ENCODE results near the gene NDUFB7.
"Not testable (repeated sequence)": the region's sequence is repeated elsewhere in the genome, so short reads cannot be mapped to it uniquely, and the experiment has no call there.

The NDUFB7 gene

GRCh38 chr19:14612657-14613056 is 40.8 kb upstream of the NDUFB7 start:
- peaks cover 79% of the 10 kb centered on the region for H3K9me3 Mint-ChIP-seq
- no peaks in the 10 kb centered on the region for H3K36me3 Mint-ChIP-seq (ENCODE audit: low read depth)
- peaks cover 4% of the 10 kb centered on the region for H3K27me3 Mint-ChIP-seq (ENCODE audit: low read depth, poor library complexity)
- TF ChIP-seq CTCF (IDR thresholded peaks at IDR 0.05) = no peak
- H3K4me3 Mint-ChIP-seq = no peak overlapping the region
- no peaks in the 10 kb centered on the region for H3K4me1 Mint-ChIP-seq
- DNase-seq = no peak
- no peak overlapping the region for H3K27ac Mint-ChIP-seq

GRCh38 chr19:14612242-14612641 is 40.4 kb upstream of the NDUFB7 start:
- H3K4me3 Mint-ChIP-seq; H3K27ac Mint-ChIP-seq; H3K27me3 Mint-ChIP-seq (ENCODE audit: low read depth, poor library complexity); H3K4me1 Mint-ChIP-seq; H3K36me3 Mint-ChIP-seq (ENCODE audit: low read depth); DNase-seq: not testable (repeated sequence)
- peaks cover 75% of the 10 kb centered on the region for H3K9me3 Mint-ChIP-seq

- Mint-ChIP-seq H3K27me3 (ENCODE audit: low read depth, poor library complexity) (peaks cover 7% of the 10 kb centered on the region), H3K27ac (no peak overlapping the region), H3K36me3 (ENCODE audit: low read depth) (no peaks in the 10 kb centered on the region), H3K9me3 (peaks cover 73% of the 10 kb centered on the region), H3K4me1 (no peaks in the 10 kb centered on the region), H3K4me3 (no peak overlapping the region)
- DNase-seq = no peak
- TF ChIP-seq CTCF (IDR thresholded peaks at IDR 0.05) = no peak
Measured at GRCh38 chr19:14611051-14611450, 39.2 kb upstream of the NDUFB7 start.

GRCh38 chr19:14606627-14607026 is 34.8 kb upstream of the NDUFB7 start:
- Mint-ChIP-seq H3K27ac (no peak overlapping the region), H3K4me3 (no peak overlapping the region), H3K4me1 (no peaks in the 10 kb centered on the region), H3K9me3 (peaks cover 76% of the 10 kb centered on the region), H3K27me3 (ENCODE audit: low read depth, poor library complexity) (peaks cover 18% of the 10 kb centered on the region), H3K36me3 (ENCODE audit: low read depth) (no peaks in the 10 kb centered on the region)
- no peak for DNase-seq
- TF ChIP-seq CTCF (IDR thresholded peaks at IDR 0.05) = no peak

- Mint-ChIP-seq H3K9me3 (peaks cover 69% of the 10 kb centered on the region), H3K4me1 (no peaks in the 10 kb centered on the region)
- TF ChIP-seq CTCF (IDR thresholded peaks at IDR 0.05) = no peak
Measured at GRCh38 chr19:14603990-14604387, 32.1 kb upstream of the NDUFB7 start.

GRCh38 chr19:14599548-14600147 is 27.8 kb upstream of the NDUFB7 start:
- Mint-ChIP-seq H3K9me3 (peaks cover 64% of the 10 kb centered on the region), H3K27me3 (ENCODE audit: low read depth, poor library complexity) (peaks cover 16% of the 10 kb centered on the region), H3K36me3 (ENCODE audit: low read depth) (peaks cover 6% of the 10 kb centered on the region), H3K4me3 (no peak overlapping the region), H3K27ac (no peak overlapping the region), H3K4me1 (no peaks in the 10 kb centered on the region)
- no peak for TF ChIP-seq CTCF (IDR thresholded peaks at IDR 0.05)
- DNase-seq = no peak

More at GRCh38 chr19:14603990-14604387, 32.1 kb upstream of the NDUFB7 start:
- Mint-ChIP-seq H3K36me3 (ENCODE audit: low read depth) (no peaks in the 10 kb centered on the region), H3K27me3 (ENCODE audit: low read depth, poor library complexity) (peaks cover 19% of the 10 kb centered on the region), H3K4me3 (no peak overlapping the region), H3K27ac (no peak overlapping the region)
- no peak for DNase-seq
